Activated B cell treated with CpG ODN at 0.5 μM for 24 hours (primary cell): ENCODE results near the gene MYCBPAP. TPM values are rescaled to one million over a fixed set of nuclear protein-coding genes. Genes with fewer than 3 reads are reported as not detected.

ENCODE experiments used
- ATAC-seq: fragments of 200-7000 bp; cut with Tn5 transposase; one replicate; pipeline ENCODE4 v1.10.0; 2021; ENCODE audit warnings: low read depth, mild to moderate bottlenecking, moderate library complexity
- CTCF ChIA-PET: fragments of 350-600 bp; sonication (Branson Sonifier 250); formaldehyde crosslinking; loops from one replicate; lab custom pipeline; 2021; ENCODE audit warnings: antibody characterized with exemption; lab: Charles Lee
- POLR2A ChIA-PET: fragments of 350-600 bp; sonication (Branson Sonifier 250); formaldehyde crosslinking; loops from one replicate; lab custom pipeline; 2021; ENCODE audit warnings: antibody characterized with exemption; lab: Charles Lee
- DNase-seq: peaks from one replicate; pipeline ENCODE4 v3.0.0; 2022
- H3K27ac Mint-ChIP-seq: one replicate; pipeline ENCODE4 v1.8.0; 2020; ENCODE audit warnings: mixed read lengths
- H3K27me3 Mint-ChIP-seq: one replicate; pipeline ENCODE4 v1.8.0; 2021; ENCODE audit warnings: mixed read lengths
- H3K36me3 Mint-ChIP-seq: one replicate; pipeline ENCODE4 v1.8.0; 2021; ENCODE audit warnings: low read depth, mixed read lengths
- H3K4me1 Mint-ChIP-seq: one replicate; pipeline ENCODE4 v1.8.0; 2021; ENCODE audit warnings: mixed read lengths
- H3K4me3 Mint-ChIP-seq: one replicate; pipeline ENCODE4 v1.8.0; 2020; ENCODE audit warnings: mild to moderate bottlenecking, mixed read lengths
- H3K9me3 Mint-ChIP-seq: one replicate; pipeline ENCODE4 v1.8.0; 2020; ENCODE audit warnings: mixed read lengths
- intact Hi-C: fragments of 100-400 bp; cut with micrococcal nuclease; formaldehyde crosslinking; loops from one replicate; pipeline ENCODE4 v1.15.1; 2024
- total RNA-seq: library from RNA; stranded (reverse); gene quantifications from 2 replicates; pipeline ENCODE4 v1.2.3, GENCODE V29; 2022
- TF ChIP-seq, protein P1 (sequence below): fragments of 200-600 bp; IDR thresholded peaks from one replicate; pipeline ENCODE4 v1.8.0; 2022; ENCODE audit warnings: antibody characterized with exemption, mild to moderate bottlenecking

MYCBPAP gene
- total RNA-seq, 1 donor from 2014 or later = 2.3 TPM

DNA sequence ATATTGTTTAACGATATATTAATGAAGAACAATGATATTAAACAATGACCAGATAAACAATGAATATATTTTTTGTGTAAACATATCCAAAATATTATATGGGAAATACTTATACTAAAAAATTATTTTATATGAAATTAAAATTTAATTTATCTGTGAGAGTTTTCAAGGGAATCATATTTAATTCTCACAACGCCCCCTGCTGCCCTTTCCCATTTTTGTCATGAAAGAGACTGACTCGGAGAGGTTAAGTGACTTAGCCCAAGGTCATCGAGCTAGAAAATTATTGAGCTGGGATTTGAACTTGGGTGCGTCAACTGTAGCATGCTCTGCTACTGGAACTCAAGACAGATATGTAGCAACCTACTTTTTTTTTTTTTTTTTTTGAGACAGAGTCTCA, 7.2 kb upstream of the MYCBPAP start:
- POLR2A ChIA-PET = no interaction called here
- no peak for ATAC-seq
- intact Hi-C loops = loop anchor here (1.0 kb wide), 2 partner anchors 19 to 139 kb away; no protein-coding TSS in a partner anchor

DNA sequence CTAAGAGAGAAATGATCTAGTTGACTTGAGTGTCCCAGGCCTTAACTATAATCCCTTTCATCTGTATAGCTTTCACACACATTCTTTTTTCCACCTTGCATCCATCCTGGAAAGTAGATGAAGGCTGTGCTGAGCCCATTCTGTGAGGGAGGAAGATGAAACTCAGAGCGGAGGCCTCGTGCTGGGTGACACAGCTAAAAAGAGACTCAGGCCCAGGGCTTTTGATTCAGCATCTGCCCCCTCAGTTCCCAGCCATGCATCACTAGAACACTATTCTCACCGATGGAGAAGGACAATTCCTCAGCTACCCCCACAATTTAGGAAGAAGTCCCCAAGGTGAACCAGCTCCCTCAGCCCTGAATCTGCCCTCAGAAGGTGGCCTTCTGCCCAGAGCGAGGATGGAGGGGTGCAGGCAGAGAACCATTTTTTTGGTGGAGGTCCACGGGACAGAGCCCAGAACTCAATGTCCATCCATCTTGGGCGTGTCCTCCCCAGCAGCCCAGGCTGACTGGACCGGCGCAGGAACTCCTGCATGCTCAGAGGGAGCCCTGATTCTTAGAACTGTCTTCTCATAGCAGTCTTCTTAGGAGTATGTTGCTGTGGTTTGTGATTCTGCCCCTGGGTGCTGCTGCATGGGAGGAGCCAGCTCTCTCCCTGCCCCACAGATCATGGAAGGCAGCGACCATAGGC, 5.8 kb upstream of the MYCBPAP start:
- CTCF ChIA-PET = interaction anchor here (0.8 to 3.3 kb wide), 3 partner anchors 10 to 141 kb away, joined by 3 to 18 read pairs (median 4); no protein-coding TSS in a partner anchor
- H3K4me3 Mint-ChIP-seq = no peak overlapping the region
- intact Hi-C loops = no loop called here
- no peak overlapping the region for H3K27ac Mint-ChIP-seq
- no peaks in the 10 kb centered on the region for H3K36me3 Mint-ChIP-seq
- no peaks in the 10 kb centered on the region for H3K9me3 Mint-ChIP-seq
- POLR2A ChIA-PET = interaction anchor here (0.6 kb wide), 1 partner anchor 204 kb away, joined by 3 read pairs; no protein-coding TSS in a partner anchor
- H3K4me1 Mint-ChIP-seq = no peaks in the 10 kb centered on the region
- ATAC-seq = no peak
- TF ChIP-seq, protein P1, sequence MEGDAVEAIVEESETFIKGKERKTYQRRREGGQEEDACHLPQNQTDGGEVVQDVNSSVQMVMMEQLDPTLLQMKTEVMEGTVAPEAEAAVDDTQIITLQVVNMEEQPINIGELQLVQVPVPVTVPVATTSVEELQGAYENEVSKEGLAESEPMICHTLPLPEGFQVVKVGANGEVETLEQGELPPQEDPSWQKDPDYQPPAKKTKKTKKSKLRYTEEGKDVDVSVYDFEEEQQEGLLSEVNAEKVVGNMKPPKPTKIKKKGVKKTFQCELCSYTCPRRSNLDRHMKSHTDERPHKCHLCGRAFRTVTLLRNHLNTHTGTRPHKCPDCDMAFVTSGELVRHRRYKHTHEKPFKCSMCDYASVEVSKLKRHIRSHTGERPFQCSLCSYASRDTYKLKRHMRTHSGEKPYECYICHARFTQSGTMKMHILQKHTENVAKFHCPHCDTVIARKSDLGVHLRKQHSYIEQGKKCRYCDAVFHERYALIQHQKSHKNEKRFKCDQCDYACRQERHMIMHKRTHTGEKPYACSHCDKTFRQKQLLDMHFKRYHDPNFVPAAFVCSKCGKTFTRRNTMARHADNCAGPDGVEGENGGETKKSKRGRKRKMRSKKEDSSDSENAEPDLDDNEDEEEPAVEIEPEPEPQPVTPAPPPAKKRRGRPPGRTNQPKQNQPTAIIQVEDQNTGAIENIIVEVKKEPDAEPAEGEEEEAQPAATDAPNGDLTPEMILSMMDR = no peak
- no peak for DNase-seq
- no peaks in the 10 kb centered on the region for H3K27me3 Mint-ChIP-seq

More for the DNA sequence above, 7.2 kb upstream of the MYCBPAP start:
- DNase-seq = no peak
- Mint-ChIP-seq H3K27me3 (peaks cover 2% of the 10 kb centered on the region), H3K36me3 (no peaks in the 10 kb centered on the region), H3K4me3 (no peak overlapping the region), H3K9me3 (no peaks in the 10 kb centered on the region), H3K27ac (no peak overlapping the region), H3K4me1 (no peaks in the 10 kb centered on the region)
- TF ChIP-seq, protein P1 = no peak
- CTCF ChIA-PET = interaction anchor here (1.8 to 3.3 kb wide), 3 partner anchors 18 to 140 kb away, joined by 4 to 18 read pairs (median 11); no protein-coding TSS in a partner anchor

DNA sequence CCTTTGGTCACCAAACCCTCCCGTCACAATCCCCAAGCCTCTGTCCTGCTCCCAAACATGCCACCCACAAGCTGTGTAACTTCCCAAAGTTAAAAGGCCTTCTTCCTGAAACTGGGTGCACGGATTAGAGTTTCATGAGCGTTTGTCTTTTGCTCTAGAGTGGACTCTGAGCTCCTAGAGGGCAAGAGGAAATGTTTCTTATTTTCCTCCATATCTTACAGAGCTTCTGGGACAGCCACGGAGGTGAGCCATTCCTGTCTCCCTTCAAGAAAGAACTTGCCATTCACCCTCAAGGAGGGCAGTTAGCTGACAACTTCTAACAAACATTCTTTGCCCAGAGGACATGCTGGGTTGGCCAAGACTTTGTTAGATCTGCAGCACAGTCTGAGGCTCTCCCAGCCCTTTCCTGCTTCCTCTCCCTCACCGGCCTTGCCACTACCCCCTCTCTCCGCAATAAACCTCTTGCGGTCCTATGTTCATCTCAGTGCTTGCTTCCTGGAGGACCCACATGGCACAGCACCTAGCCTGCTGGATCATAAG, 2.6 kb upstream of the MYCBPAP start:
- H3K4me3 Mint-ChIP-seq = no peak overlapping the region
- no peaks in the 10 kb centered on the region for H3K36me3 Mint-ChIP-seq
- DNase-seq = no peak
- no peaks in the 10 kb centered on the region for H3K9me3 Mint-ChIP-seq
- ChIA-PET POLR2A (no interaction called here), CTCF (interaction anchor here (0.9 kb wide), 1 partner anchor 144 kb away, joined by 3 read pairs; no protein-coding TSS in a partner anchor)
- peaks cover 19% of the 10 kb centered on the region for H3K4me1 Mint-ChIP-seq
- intact Hi-C loops = no loop called here
- no peak for ATAC-seq
- no peaks in the 10 kb centered on the region for H3K27me3 Mint-ChIP-seq
- H3K27ac Mint-ChIP-seq = no peak overlapping the region
- TF ChIP-seq, protein P1 = no peak

DNA sequence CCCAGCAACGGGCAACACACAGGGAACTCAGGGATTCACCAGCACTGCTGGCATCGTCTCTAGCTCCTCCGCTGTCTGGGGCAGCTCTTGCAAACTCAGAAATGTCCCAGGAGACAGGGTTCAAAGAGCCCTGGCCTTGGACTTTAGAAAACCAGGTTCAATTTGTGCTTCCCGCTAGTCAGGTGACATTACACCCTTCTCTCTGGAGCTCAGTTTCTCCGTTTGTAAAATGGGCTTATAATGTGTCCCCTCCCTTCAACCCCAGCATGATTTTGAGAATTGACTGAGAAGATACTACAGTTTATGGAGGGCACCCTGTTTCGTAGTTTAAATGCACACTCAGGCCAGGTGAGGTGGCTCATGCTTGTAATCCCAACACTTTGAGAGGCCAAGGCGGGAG, 1.9 kb upstream of the MYCBPAP start:
- POLR2A ChIA-PET = interaction anchor here (0.8 to 1.2 kb wide), 2 partner anchors 11 to 359 kb away, joined by 3 read pairs; partner anchors contain the start of gene TOB1
- intact Hi-C loops = no loop called here
- peak overlapping the region; percentile 30 for H3K27ac Mint-ChIP-seq
- DNase-seq (no peak), ATAC-seq (no peak)
- TF ChIP-seq, protein P1 = no peak
- peak overlapping the region; percentile 29 for H3K4me3 Mint-ChIP-seq
- CTCF ChIA-PET = interaction anchor here (1.2 kb wide), 1 partner anchor 22 kb away, joined by 3 read pairs; no protein-coding TSS in a partner anchor
- peaks cover 25% of the 10 kb centered on the region for H3K4me1 Mint-ChIP-seq
- no peaks in the 10 kb centered on the region for H3K27me3 Mint-ChIP-seq
- H3K9me3 Mint-ChIP-seq = no peaks in the 10 kb centered on the region
- H3K36me3 Mint-ChIP-seq = no peaks in the 10 kb centered on the region
